ENCODE results near the gene DDA1.
"Not testable (repeated sequence)": the region's sequence is repeated elsewhere in the genome, so short reads cannot be mapped to it uniquely, and the experiment has no call there.

Gene DDA1

GRCh38 chr19:17289489-17289888 lies 19.9 kb upstream of the DDA1 start:
- no peak for DNase-seq

GRCh38 chr19:17292301-17293074 lies 16.9 kb upstream of the DDA1 start:
- DNase-seq: peak; percentile 16

- DNase-seq: no peak
Measured at GRCh38 chr19:17293605-17294004, 15.8 kb upstream of the DDA1 start.

- DNase-seq: no peak
Measured at GRCh38 chr19:17294051-17294891, 15.1 kb upstream of the DDA1 start.

GRCh38 chr19:17295551-17295950 lies 13.8 kb upstream of the DDA1 start:
- not testable (repeated sequence) for DNase-seq

- no peak for DNase-seq
Measured at GRCh38 chr19:17296273-17296672, 13.1 kb upstream of the DDA1 start.

GRCh38 chr19:17296976-17297375 lies 12.4 kb upstream of the DDA1 start:
- DNase-seq: no peak

GRCh38 chr19:17300992-17301619 lies 8.3 kb upstream of the DDA1 start:
- no peak for DNase-seq

- DNase-seq: no peak
Measured at GRCh38 chr19:17302391-17303166, 6.8 kb upstream of the DDA1 start.

- DNase-seq: peak; percentile 77
Measured at GRCh38 chr19:17303167-17303939, 6.0 kb upstream of the DDA1 start, which contains the start of gene ABHD8. Gene ABHD8, minus strand, starts transcription at chr19:17303425. Its CDS starts 1,809 bp downstream, at chr19:17301616.

GRCh38 chr19:17303940-17304267 lies 5.5 kb upstream of the DDA1 start:
- DNase-seq: no peak

- DNase-seq: no peak
Measured at GRCh38 chr19:17304386-17305215, 4.8 kb upstream of the DDA1 start.

GRCh38 chr19:17305216-17305516 lies 4.2 kb upstream of the DDA1 start:
- no peak for DNase-seq

GRCh38 chr19:17305517-17306284 lies 3.7 kb upstream of the DDA1 start, which contains the start of gene MRPL34:
Gene MRPL34, plus strand, starts transcription at chr19:17305872. Its CDS starts 21 bp downstream, at chr19:17305893.
- peak; percentile 99 for DNase-seq

GRCh38 chr19:17306285-17306714 lies 3.1 kb upstream of the DDA1 start:
- DNase-seq: no peak

GRCh38 chr19:17307876-17308377 lies 1.4 kb upstream of the DDA1 start:
- DNase-seq: no peak

- DNase-seq: no peak
Measured at GRCh38 chr19:17309965-17310461, 650 bp downstream of the DDA1 start.

GRCh38 chr19:17311455-17312188 lies 2.3 kb downstream of the DDA1 start:
- DNase-seq: no peak

All from DMS 273 treated with DMSO at 0.1 percent for 48 hours (cell line).